ENCODE results near the gene VOPP1.

VOPP1 gene

GRCh38 chr7:55432939-55433784, 139.1 kb downstream of the VOPP1 start:
- no peak overlapping the region for H3K9ac ChIP-seq (ENCODE audit: low read depth in 1 of 2, low read length in 2 of 2)
- no peak overlapping the region for H3K4me3 ChIP-seq (ENCODE audit: low read depth in 1 of 2, low read length in 2 of 2)
- H3K4me1 ChIP-seq (ENCODE audit: control insufficient read depth in 1 of 2, insufficient read depth in 2 of 2, low read length in 2 of 2) = no peaks in the 10 kb centered on the region
- H3K36me3 ChIP-seq (ENCODE audit: control insufficient read depth in 1 of 2, insufficient read depth in 2 of 2, low read length in 2 of 2) = peaks cover 0 to 8% of the 10 kb centered on the region in 2 donors
- H3K27ac ChIP-seq (ENCODE audit: low read depth, low read length) = no peak overlapping the region
- H3K9me3 ChIP-seq (ENCODE audit: control insufficient read depth in 1 of 2, low read length in 2 of 2) = no peaks in the 10 kb centered on the region
- no peaks in the 10 kb centered on the region for H3K27me3 ChIP-seq (ENCODE audit: control insufficient read depth in 1 of 2, insufficient read depth in 2 of 2, low read length in 2 of 2)

GRCh38 chr7:55432506-55432905, 139.8 kb downstream of the VOPP1 start:
- Histone ChIP-seq H3K36me3 (ENCODE audit: control insufficient read depth in 1 of 2, insufficient read depth in 2 of 2, low read length in 2 of 2) (peaks cover 0 to 8% of the 10 kb centered on the region in 2 donors), H3K9me3 (ENCODE audit: control insufficient read depth in 1 of 2, low read length in 2 of 2) (no peaks in the 10 kb centered on the region), H3K27ac (ENCODE audit: low read depth, low read length) (no peak overlapping the region), H3K4me1 (ENCODE audit: control insufficient read depth in 1 of 2, insufficient read depth in 2 of 2, low read length in 2 of 2) (no peaks in the 10 kb centered on the region), H3K27me3 (ENCODE audit: control insufficient read depth in 1 of 2, insufficient read depth in 2 of 2, low read length in 2 of 2) (no peaks in the 10 kb centered on the region), H3K9ac (ENCODE audit: low read depth in 1 of 2, low read length in 2 of 2) (no peak overlapping the region), H3K4me3 (ENCODE audit: low read depth in 1 of 2, low read length in 2 of 2) (no peak overlapping the region)

- Histone ChIP-seq H3K36me3 (ENCODE audit: control insufficient read depth in 1 of 2, insufficient read depth in 2 of 2, low read length in 2 of 2) (peaks cover 0 to 8% of the 10 kb centered on the region in 2 donors), H3K27me3 (ENCODE audit: control insufficient read depth in 1 of 2, insufficient read depth in 2 of 2, low read length in 2 of 2) (no peaks in the 10 kb centered on the region), H3K9me3 (ENCODE audit: control insufficient read depth in 1 of 2, low read length in 2 of 2) (no peaks in the 10 kb centered on the region), H3K4me3 (ENCODE audit: low read depth in 1 of 2, low read length in 2 of 2) (no peak overlapping the region), H3K4me1 (ENCODE audit: control insufficient read depth in 1 of 2, insufficient read depth in 2 of 2, low read length in 2 of 2) (no peaks in the 10 kb centered on the region), H3K9ac (ENCODE audit: low read depth in 1 of 2, low read length in 2 of 2) (no peak overlapping the region), H3K27ac (ENCODE audit: low read depth, low read length) (no peak overlapping the region)
Observed at GRCh38 chr7:55431898-55432297, 140.4 kb downstream of the VOPP1 start.

GRCh38 chr7:55429835-55430499, 142.3 kb downstream of the VOPP1 start:
- Histone ChIP-seq H3K36me3 (ENCODE audit: control insufficient read depth in 1 of 2, insufficient read depth in 2 of 2, low read length in 2 of 2) (peaks cover 14 to 26% of the 10 kb centered on the region in 2 donors), H3K4me1 (ENCODE audit: control insufficient read depth in 1 of 2, insufficient read depth in 2 of 2, low read length in 2 of 2) (no peaks in the 10 kb centered on the region), H3K9ac (ENCODE audit: low read depth in 1 of 2, low read length in 2 of 2) (no peak overlapping the region), H3K9me3 (ENCODE audit: control insufficient read depth in 1 of 2, low read length in 2 of 2) (no peaks in the 10 kb centered on the region), H3K27ac (ENCODE audit: low read depth, low read length) (no peak overlapping the region), H3K27me3 (ENCODE audit: control insufficient read depth in 1 of 2, insufficient read depth in 2 of 2, low read length in 2 of 2) (no peaks in the 10 kb centered on the region), H3K4me3 (ENCODE audit: low read depth in 1 of 2, low read length in 2 of 2) (no peak overlapping the region)

- no peak overlapping the region for H3K4me3 ChIP-seq (ENCODE audit: low read depth in 1 of 2, low read length in 2 of 2)
- no peak overlapping the region for H3K9ac ChIP-seq (ENCODE audit: low read depth in 1 of 2, low read length in 2 of 2)
- no peaks in the 10 kb centered on the region for H3K27me3 ChIP-seq (ENCODE audit: control insufficient read depth in 1 of 2, insufficient read depth in 2 of 2, low read length in 2 of 2)
- H3K4me1 ChIP-seq (ENCODE audit: control insufficient read depth in 1 of 2, insufficient read depth in 2 of 2, low read length in 2 of 2) = no peaks in the 10 kb centered on the region
- no peaks in the 10 kb centered on the region for H3K9me3 ChIP-seq (ENCODE audit: control insufficient read depth in 1 of 2, low read length in 2 of 2)
- no peak overlapping the region for H3K27ac ChIP-seq (ENCODE audit: low read depth, low read length)
- peaks cover 14 to 26% of the 10 kb centered on the region in 2 donors for H3K36me3 ChIP-seq (ENCODE audit: control insufficient read depth in 1 of 2, insufficient read depth in 2 of 2, low read length in 2 of 2)
Observed at GRCh38 chr7:55427800-55428199, 144.5 kb downstream of the VOPP1 start.

GRCh38 chr7:55427342-55427741, 145.0 kb downstream of the VOPP1 start:
- H3K4me1 ChIP-seq (ENCODE audit: control insufficient read depth in 1 of 2, insufficient read depth in 2 of 2, low read length in 2 of 2) = no peaks in the 10 kb centered on the region
- H3K9ac ChIP-seq (ENCODE audit: low read depth in 1 of 2, low read length in 2 of 2) = no peak overlapping the region
- H3K36me3 ChIP-seq (ENCODE audit: control insufficient read depth in 1 of 2, insufficient read depth in 2 of 2, low read length in 2 of 2) = peaks cover 14 to 26% of the 10 kb centered on the region in 2 donors
- no peaks in the 10 kb centered on the region for H3K27me3 ChIP-seq (ENCODE audit: control insufficient read depth in 1 of 2, insufficient read depth in 2 of 2, low read length in 2 of 2)
- no peak overlapping the region for H3K4me3 ChIP-seq (ENCODE audit: low read depth in 1 of 2, low read length in 2 of 2)
- H3K9me3 ChIP-seq (ENCODE audit: control insufficient read depth in 1 of 2, low read length in 2 of 2) = no peaks in the 10 kb centered on the region
- no peak overlapping the region for H3K27ac ChIP-seq (ENCODE audit: low read depth, low read length)

DNA sequence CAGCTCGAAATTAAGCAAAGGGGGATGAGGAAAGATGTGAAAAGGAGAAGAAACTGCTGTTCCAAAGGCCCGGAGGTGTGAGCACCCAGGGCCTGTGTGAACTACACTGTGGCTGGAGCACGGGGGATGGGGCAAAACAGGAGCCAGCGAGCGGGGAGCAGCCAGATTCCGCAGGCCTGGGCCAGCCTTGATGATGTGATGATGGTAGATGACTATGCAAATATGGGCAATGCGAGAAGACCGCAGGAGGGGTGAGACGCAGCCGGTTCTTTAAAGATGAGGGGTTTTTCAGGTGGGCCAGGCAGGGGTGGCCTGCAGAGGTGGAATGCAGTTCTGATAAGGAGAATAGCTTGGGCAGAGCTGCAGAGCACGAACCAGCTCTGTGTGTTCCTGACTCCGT, 145.6 kb downstream of the VOPP1 start:
- Histone ChIP-seq H3K36me3 (ENCODE audit: control insufficient read depth in 1 of 2, insufficient read depth in 2 of 2, low read length in 2 of 2) (peaks cover 14 to 26% of the 10 kb centered on the region in 2 donors), H3K9me3 (ENCODE audit: control insufficient read depth in 1 of 2, low read length in 2 of 2) (no peaks in the 10 kb centered on the region), H3K9ac (ENCODE audit: low read depth in 1 of 2, low read length in 2 of 2) (no peak overlapping the region), H3K4me1 (ENCODE audit: control insufficient read depth in 1 of 2, insufficient read depth in 2 of 2, low read length in 2 of 2) (no peaks in the 10 kb centered on the region), H3K4me3 (ENCODE audit: low read depth in 1 of 2, low read length in 2 of 2) (no peak overlapping the region), H3K27me3 (ENCODE audit: control insufficient read depth in 1 of 2, insufficient read depth in 2 of 2, low read length in 2 of 2) (no peaks in the 10 kb centered on the region), H3K27ac (ENCODE audit: low read depth, low read length) (no peak overlapping the region)

GRCh38 chr7:55425141-55425752, 147.1 kb downstream of the VOPP1 start:
- Histone ChIP-seq H3K27ac (ENCODE audit: low read depth, low read length) (no peak overlapping the region), H3K4me3 (ENCODE audit: low read depth in 1 of 2, low read length in 2 of 2) (no peak overlapping the region), H3K4me1 (ENCODE audit: control insufficient read depth in 1 of 2, insufficient read depth in 2 of 2, low read length in 2 of 2) (no peaks in the 10 kb centered on the region), H3K36me3 (ENCODE audit: control insufficient read depth in 1 of 2, insufficient read depth in 2 of 2, low read length in 2 of 2) (peaks cover 14 to 26% of the 10 kb centered on the region in 2 donors), H3K9me3 (ENCODE audit: control insufficient read depth in 1 of 2, low read length in 2 of 2) (no peaks in the 10 kb centered on the region), H3K27me3 (ENCODE audit: control insufficient read depth in 1 of 2, insufficient read depth in 2 of 2, low read length in 2 of 2) (no peaks in the 10 kb centered on the region), H3K9ac (ENCODE audit: low read depth in 1 of 2, low read length in 2 of 2) (no peak overlapping the region)

DNA sequence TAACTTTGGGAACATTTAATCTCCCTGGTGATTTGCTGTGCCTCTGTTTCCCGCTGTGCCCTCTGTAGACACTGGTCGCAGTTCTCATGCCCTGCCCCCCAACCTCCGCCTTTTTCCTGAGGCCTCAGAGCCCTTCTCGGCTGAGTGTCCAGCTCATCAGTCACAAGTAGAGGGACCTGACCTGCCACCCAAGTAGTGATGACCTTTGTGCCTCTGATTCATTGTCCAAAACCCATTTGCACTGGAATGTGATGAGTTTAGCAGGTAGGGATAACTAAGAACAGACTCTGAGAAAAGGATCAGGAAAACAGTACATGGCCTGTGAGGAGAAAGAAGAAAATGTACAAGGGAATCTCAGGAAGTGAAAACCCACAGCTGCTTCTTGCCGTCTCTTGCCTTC, 148.4 kb downstream of the VOPP1 start:
- Histone ChIP-seq H3K4me3 (ENCODE audit: low read depth in 1 of 2, low read length in 2 of 2) (no peak overlapping the region), H3K36me3 (ENCODE audit: control insufficient read depth in 1 of 2, insufficient read depth in 2 of 2, low read length in 2 of 2) (peaks cover 14 to 21% of the 10 kb centered on the region in 2 donors), H3K27me3 (ENCODE audit: control insufficient read depth in 1 of 2, insufficient read depth in 2 of 2, low read length in 2 of 2) (no peaks in the 10 kb centered on the region), H3K4me1 (ENCODE audit: control insufficient read depth in 1 of 2, insufficient read depth in 2 of 2, low read length in 2 of 2) (no peaks in the 10 kb centered on the region), H3K9me3 (ENCODE audit: control insufficient read depth in 1 of 2, low read length in 2 of 2) (no peaks in the 10 kb centered on the region), H3K9ac (ENCODE audit: low read depth in 1 of 2, low read length in 2 of 2) (no peak overlapping the region), H3K27ac (ENCODE audit: low read depth, low read length) (no peak overlapping the region)

GRCh38 chr7:55423277-55423711, 149.0 kb downstream of the VOPP1 start:
- H3K9ac ChIP-seq (ENCODE audit: low read depth in 1 of 2, low read length in 2 of 2) = no peak overlapping the region
- H3K9me3 ChIP-seq (ENCODE audit: control insufficient read depth in 1 of 2, low read length in 2 of 2) = no peaks in the 10 kb centered on the region
- H3K36me3 ChIP-seq (ENCODE audit: control insufficient read depth in 1 of 2, insufficient read depth in 2 of 2, low read length in 2 of 2) = peaks cover 14 to 19% of the 10 kb centered on the region in 2 donors
- H3K4me1 ChIP-seq (ENCODE audit: control insufficient read depth in 1 of 2, insufficient read depth in 2 of 2, low read length in 2 of 2) = no peaks in the 10 kb centered on the region
- no peaks in the 10 kb centered on the region for H3K27me3 ChIP-seq (ENCODE audit: control insufficient read depth in 1 of 2, insufficient read depth in 2 of 2, low read length in 2 of 2)
- no peak overlapping the region for H3K4me3 ChIP-seq (ENCODE audit: low read depth in 1 of 2, low read length in 2 of 2)
- H3K27ac ChIP-seq (ENCODE audit: low read depth, low read length) = no peak overlapping the region

Data from duodenal mucosa (tissue), 2 donors.